Right renal cortex interstitium (tissue), 3 donors: ENCODE results near the gene CAPN15. TPM values are rescaled to one million over a fixed set of nuclear protein-coding genes. Genes with fewer than 3 reads are reported as not detected.
A peak's percentile ranks its signal among the peaks of the same experiment; 100 is the strongest.

Source experiments
- DNase-seq, 3 donors: peaks; one replicate each; pipeline ENCODE4 v3.0.0-alpha.2; 2013; ENCODE audit warnings: low read depth in 3 of 3, low spot score in 2 of 3
- polyA plus RNA-seq, 3 donors: library from polyadenylated mRNA; unstranded; fragments of 120-200 nt; gene quantifications; one replicate each; pipeline ENCODE4 v1.2.1, GENCODE V29; 2013; ENCODE audit not compliant: insufficient read length in 3 of 3

The CAPN15 gene
- polyA plus RNA-seq, 3 donors, result 18.2 to 19.8 (median 18.2) TPM

- DNase-seq, result no peak
Measured at GRCh38 chr16:559411-560203, 32.1 kb downstream of the CAPN15 start.

GRCh38 chr16:560204-560700 is 32.7 kb downstream of the CAPN15 start, which contains the start of gene PRR35:
PRR35 (plus strand) TSS chr16:560394; CDS start chr16:563295, 2,901 bp downstream.
- no peak for DNase-seq

DNA sequence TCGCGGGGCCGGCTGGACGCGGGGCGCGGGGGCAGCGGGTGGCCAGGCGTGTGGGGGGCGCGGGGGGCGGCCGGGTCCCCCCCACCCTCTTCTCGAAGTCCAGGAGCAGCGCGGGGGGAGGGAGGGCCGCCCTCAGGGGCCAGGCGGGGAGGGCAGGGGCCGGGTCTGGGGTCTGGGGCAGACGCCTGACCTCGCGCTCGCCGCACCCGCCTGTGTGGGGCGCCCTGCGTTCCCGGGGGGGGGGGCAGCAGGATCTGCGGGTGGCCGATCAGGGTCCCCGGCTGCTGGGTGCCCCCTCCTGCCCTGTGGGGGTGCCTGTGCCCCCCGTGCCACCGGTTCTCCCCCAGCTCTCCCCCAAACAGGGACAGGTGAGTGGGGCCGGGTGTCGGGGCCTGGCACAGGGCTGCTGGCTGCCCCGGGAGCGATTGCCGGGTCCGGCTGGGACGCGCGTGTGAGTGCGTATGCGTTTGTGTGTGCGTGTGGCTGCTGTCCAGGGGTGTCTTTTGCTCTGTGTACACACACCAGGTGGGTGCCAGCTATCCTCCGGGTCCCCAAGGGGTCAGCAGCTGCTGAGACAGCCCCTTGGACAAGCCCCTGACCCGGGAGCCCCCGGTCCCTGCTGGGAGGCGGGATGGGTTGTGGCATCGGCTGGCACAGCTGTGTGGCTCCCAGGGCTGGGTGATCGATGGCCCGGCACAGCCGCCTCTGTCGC is 33.3 kb downstream of the CAPN15 start:
- no peak for DNase-seq

GRCh38 chr16:561413-561794 is 33.9 kb downstream of the CAPN15 start:
- no peak for DNase-seq

GRCh38 chr16:561957-562938 is 34.7 kb downstream of the CAPN15 start:
- DNase-seq, result no peak

DNA sequence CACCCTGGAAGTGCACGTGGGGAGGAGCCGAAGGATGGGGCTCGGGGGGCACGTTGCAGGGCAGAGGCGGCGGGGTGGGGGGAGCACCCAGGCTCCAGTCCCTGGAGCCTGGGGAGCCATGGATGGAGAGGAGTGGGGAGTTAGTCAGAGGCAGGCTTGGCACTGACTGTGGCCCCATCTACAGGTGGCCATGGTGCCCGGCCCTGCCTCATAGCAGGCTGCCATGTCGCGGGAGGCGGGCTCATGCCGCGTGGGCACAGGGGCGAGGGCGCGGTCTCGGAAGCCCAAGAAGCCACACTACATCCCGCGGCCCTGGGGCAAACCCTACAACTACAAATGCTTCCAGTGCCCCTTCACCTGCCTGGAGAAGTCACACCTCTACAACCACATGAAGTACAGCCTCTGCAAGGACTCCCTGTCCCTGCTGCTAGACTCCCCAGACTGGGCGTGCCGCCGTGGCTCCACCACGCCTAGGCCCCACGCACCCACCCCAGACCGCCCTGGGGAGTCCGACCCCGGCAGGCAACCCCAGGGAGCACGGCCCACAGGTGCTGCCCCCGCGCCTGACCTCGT is 35.6 kb downstream of the CAPN15 start:
- no peak for DNase-seq

GRCh38 chr16:564690-565418 is 37.3 kb downstream of the CAPN15 start:
- no peak for DNase-seq

- peak in 2 of 3 donors; percentile 67 to 73 for DNase-seq
Measured at GRCh38 chr16:565419-566330, 38.2 kb downstream of the CAPN15 start.

GRCh38 chr16:566475-567372 is 39.2 kb downstream of the CAPN15 start, which contains the start of gene NHLRC4:
NHLRC4 (plus strand) TSS chr16:567005; CDS start chr16:568048, 1,043 bp downstream.
- DNase-seq, result peak in 1 of 3 donors; percentile 57

- no peak for DNase-seq
Measured at GRCh38 chr16:567373-568256, 40.1 kb downstream of the CAPN15 start.

GRCh38 chr16:568401-569258 is 41.1 kb downstream of the CAPN15 start:
- DNase-seq, result no peak

DNA sequence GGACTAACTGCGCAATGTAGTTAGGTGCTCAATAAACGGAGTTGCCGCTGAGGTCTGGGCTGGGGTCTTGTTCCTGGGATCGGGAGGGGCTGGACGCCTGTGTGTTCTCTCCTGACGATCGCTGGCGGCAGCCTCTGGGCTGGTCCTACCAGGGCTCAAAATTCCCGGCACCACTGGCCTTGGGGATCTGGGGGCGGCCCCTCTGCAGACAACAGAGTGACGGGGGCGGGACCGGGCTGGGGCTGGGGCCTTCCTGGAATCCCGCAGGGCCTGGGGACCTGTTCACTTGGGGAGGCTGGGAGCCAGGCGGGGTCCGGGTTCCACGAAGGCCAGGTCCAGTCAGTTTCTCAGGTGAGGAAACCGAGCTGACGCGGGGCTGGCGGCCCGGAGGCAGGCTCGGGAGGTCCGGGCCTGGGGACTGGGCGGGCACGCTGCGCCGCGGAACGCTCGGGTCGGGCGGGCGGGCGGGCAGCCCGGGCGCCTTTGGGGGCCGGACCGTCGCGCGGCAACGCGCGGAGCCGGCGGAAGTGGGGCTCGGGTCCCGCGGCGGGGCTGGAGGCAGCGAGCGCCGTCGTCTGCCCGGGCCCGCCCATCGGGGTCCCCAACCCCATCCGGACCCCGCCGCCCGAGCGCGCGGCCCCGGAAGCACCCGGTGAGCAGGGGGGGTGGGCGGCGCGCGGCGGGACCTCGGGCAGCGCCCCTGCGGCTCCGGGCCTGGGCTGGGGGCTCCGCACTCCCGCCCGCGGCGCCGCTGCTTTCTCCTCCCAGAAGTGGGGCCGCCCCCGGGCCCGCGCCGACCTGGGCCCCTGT is 42.1 kb downstream of the CAPN15 start, which contains the start of gene PIGQ:
Gene PIGQ, plus strand, starts transcription at position 524 of the 810 bp plus-strand sequence. CDS start 4,107 bp downstream, outside the sequence.
- DNase-seq, result no peak

DNA sequence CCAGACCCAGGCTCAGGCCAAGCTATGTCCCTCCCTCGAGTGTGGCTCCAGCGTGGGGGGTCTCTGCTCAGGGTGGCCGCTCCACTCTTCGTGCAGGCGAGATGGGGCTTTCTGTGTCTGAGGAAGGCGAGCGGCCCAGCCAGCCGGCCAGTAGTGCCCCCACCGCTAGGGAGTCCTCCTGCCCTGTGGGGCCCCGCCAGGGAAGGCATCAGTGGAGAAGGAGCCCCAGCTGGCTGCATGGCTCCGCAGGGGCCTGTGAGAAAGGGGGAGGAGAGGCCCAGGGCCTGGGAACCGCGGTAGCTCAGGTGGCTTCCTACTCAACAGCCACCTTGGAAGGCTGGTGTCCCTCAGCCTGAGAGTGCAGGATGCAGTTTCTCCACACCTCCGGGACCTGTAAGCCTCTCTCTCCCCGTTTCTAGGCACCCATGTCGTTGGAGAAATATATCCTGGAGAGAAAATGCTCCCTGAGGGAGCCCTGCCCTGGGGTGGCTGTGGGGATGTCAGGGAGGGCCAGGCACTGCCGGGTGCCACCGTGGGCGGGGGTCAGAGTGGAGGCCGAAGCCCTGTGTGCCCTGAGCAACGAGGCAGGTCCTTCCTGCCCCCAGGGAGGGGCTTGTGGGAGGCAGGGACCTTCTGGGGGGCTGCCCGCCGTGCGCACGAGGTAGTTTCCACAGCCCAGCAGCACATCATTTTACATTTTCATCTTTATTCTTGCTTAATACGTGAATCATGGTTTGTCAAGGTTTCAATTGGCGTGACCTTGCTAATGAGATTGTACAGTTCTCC is 45.5 kb downstream of the CAPN15 start:
- DNase-seq, result no peak
